Measurements from ENCODE around the gene PDE6C.

PDE6C gene

DNA sequence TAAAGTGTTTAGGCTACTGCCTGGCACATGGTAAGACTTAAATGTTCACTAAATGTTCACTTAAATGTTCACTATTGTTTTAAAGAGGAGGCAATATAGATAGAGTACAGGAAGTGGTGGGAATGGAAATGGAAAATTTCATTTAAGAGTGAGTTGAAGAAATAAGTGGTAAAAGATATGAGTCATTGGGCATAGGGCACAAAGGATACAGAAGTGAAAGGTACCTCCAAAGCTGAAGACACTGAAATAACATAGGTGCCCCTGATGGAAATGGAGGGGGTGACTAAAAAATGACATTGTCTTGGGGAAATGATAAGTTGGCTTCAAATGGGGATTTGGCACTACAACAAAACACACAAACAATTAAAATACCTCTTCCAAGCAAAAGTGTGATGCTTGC is 95.3 kb downstream of the PDE6C start:
- DNase-seq: no peak

DNA sequence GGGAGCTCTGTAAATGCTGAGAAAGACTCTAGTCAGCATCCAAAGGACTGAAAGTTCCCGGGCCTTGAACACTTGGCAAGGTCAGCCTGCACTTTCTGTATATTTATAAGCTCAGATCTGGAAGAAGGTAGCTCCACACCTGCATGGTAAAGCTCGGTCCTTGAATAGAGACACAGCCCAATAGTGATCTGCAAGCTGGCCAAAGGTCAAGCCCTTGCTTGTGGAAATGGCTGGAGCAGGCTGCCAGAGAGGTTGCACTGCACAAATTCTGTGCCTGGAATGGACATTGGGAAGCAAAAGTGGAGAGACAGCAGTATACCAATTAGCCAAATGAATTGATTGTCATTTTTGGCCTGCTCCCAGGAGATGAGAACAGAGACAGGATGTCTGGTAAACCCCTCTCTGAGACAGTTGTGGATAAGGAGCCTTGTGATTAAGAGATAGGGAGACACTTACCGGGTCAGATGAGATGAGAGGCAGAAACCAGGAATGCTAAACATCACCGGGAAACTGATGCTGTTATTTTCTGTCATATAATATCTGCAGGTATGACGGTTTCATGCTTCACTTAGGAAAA is 98.1 kb downstream of the PDE6C start:
- DNase-seq: no peak

DNA sequence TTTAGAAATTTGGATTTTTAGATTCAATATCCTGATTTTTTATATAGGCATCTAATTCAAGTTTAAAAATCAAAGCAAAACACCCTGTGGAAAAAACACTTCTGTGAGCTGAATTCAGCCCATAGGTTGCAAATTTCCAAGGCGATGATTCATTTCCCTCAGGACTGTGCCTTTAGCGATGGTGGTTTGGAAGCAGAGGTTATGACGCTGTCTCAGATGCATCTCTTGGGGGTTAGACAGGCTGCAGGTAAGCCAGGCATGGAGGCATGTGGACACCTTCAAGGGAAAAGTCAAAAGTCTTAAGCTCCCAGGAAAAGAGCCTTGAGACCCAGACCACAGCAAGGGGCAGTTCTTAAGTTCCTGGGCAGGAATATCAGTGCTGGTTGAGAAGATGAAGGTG is 99.6 kb downstream of the PDE6C start:
- DNase-seq: no peak

DNA sequence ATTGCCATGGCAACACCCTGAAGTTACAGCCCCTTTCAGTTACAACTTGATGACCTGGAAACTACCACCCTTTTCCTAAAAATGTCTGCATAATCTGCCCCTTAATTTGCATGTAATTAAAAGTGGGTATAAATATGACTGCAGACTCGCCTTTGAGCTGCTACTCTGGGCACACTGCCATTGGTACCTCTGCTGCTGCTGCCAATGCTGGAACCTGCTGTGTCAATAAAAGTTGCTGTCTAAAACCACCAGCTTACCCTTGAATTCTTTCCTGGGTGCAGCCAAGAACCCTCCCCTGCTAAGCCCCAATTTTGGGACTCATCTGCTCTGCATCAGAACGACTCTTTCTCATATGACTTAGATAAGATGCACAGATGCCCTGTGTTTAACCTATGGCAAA is 100.3 kb downstream of the PDE6C start:
- no peak for DNase-seq

DNA sequence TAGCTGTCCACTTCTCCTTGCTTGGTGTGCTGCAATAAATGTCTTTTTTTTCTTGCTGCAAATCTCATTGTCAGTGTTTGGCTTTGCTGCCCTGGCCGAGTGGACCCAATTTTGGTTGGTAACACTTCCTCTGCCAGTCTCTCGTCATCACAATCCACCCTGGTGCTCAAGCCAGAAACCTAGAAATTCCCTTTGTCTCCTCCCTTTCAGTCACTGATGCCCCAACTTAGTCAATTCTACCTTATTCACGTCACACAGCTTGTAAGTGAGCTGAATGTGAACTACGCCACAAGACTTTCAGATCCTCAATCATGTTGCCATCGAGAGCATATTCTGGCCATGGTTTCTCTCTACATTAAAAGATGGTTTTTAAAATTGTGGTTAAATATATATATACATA is 103.0 kb downstream of the PDE6C start:
- DNase-seq: no peak
